Measurements from ENCODE around the gene ESYT2. TPM values are rescaled to one million over a fixed set of nuclear protein-coding genes. Genes with fewer than 3 reads are reported as not detected.

ESYT2 gene
- total and polyA plus RNA-seq, 9 of the 15 experiments (the other 6 are each of a cell fraction or from before 2014, with no cell fraction given), result 5.8 to 86.9 (median 64.7) TPM

- TF ChIP-seq HCFC1 (IDR thresholded peaks at IDR 0.05; ENCODE audit: low read depth, low read length) (no peak), ZZZ3 (IDR thresholded peaks at IDR 0.05) (no peak), NCOR1 (IDR thresholded peaks at IDR 0.05) (no peak), ETV1 (tag; conservative IDR thresholded peaks at IDR 0.05; ENCODE audit: low read depth) (no peak), LARP7 (IDR thresholded peaks at IDR 0.05) (no peak), CHD4 (IDR thresholded peaks at IDR 0.05; ENCODE audit: insufficient read depth, insufficient replicate concordance, low read depth, low read length, poor library complexity, severe bottlenecking) (no peak), PHF8 (IDR thresholded peaks at IDR 0.05; ENCODE audit: borderline replicate concordance, low read length) (no peak), CXXC5 (CRISPR knock-in tag; IDR thresholded peaks at IDR 0.05) (peak; percentile 29; the same call in 1 of the 2 replicates), HDAC1 (IDR thresholded peaks at IDR 0.05) (no peak), TAF1 (IDR thresholded peaks at IDR 0.05; ENCODE audit: control insufficient read depth, extremely low read depth, insufficient read depth, low read length, severe bottlenecking) (no peak), MTA2 (IDR thresholded peaks at IDR 0.05; ENCODE audit: low read depth) (no peak), ZNF277 (CRISPR knock-in tag; IDR thresholded peaks at IDR 0.05; ENCODE audit: borderline replicate concordance) (no peak), ZNF134 (CRISPR knock-in tag; conservative IDR thresholded peaks at IDR 0.05) (no peak), SLC30A9 (CRISPR knock-in tag; IDR thresholded peaks at IDR 0.05) (no peak), JUND (IDR thresholded peaks at IDR 0.05; ENCODE audit: borderline replicate concordance, low read depth, low read length) (0 out of 2 replicates have a peak, but pooled peaks have one; percentile 2), JUND (tag; IDR thresholded peaks at IDR 0.05; ENCODE audit: borderline replicate concordance, low read depth, low read length) (no peak), ATF6 (CRISPR knock-in tag; IDR thresholded peaks at IDR 0.05) (no peak; the same call in 1 of the 2 replicates), AFF4 (CRISPR knock-in tag; IDR thresholded peaks at IDR 0.05) (0 out of 2 replicates have a peak, but pooled peaks have one; percentile 18), ZNF133 (CRISPR knock-in tag; IDR thresholded peaks at IDR 0.05) (no peak), CREB1 (IDR thresholded peaks at IDR 0.05) (no peak), CREB1 (CRISPR knock-in tag; IDR thresholded peaks at IDR 0.05) (peak; percentile 45; the same call in 1 of the 2 replicates)
These were observed 89.2 kb downstream of the ESYT2 start (continued) for GRCh38 chr7:158740013-158740656.

All from K562 (cell line).